Neural progenitor cell (in vitro differentiated cells): Measurements from ENCODE around the gene KIAA2012. TPM values are rescaled to one million over a fixed set of nuclear protein-coding genes. Genes with fewer than 3 reads are reported as not detected.

Experiments
- DNase-seq: peaks from one replicate; pipeline ENCODE4 v3.0.0-alpha.2; 2016; ENCODE audit warnings: low spot score
- H2AFZ ChIP-seq: fragments of 200-600 bp; sonication (generic); replicated peaks from 2 replicates; pipeline ENCODE4 v1.6.1; 2016; ENCODE audit warnings: antibody characterized with exemption
- H3F3A ChIP-seq: fragments of 200-600 bp; sonication (generic); 2 replicates; pipeline ENCODE4 v1.6.1; 2016; ENCODE audit warnings: antibody characterized with exemption, low read depth
- H3K27ac ChIP-seq: fragments of 200-600 bp; sonication (generic); 2 replicates; pipeline ENCODE4 v1.5.1; 2016; ENCODE audit warnings: mild to moderate bottlenecking
- H3K27me3 ChIP-seq: fragments of 200-600 bp; sonication (generic); 2 replicates; pipeline ENCODE4 v1.6.1; 2016; ENCODE audit warnings: mild to moderate bottlenecking, moderate library complexity
- H3K36me3 ChIP-seq: fragments of 200-600 bp; sonication (generic); 2 replicates; pipeline ENCODE4 v1.5.1; 2016
- H3K4me1 ChIP-seq: fragments of 200-600 bp; sonication (generic); 2 replicates; pipeline ENCODE4 v1.6.1; 2016; ENCODE audit warnings: mixed run types
- H3K4me2 ChIP-seq: fragments of 200-600 bp; sonication (generic); 2 replicates; pipeline ENCODE4 v1.6.1; 2016
- H3K4me3 ChIP-seq: fragments of 200-600 bp; sonication (generic); 2 replicates; pipeline ENCODE4 v1.5.1; 2016
- H3K79me2 ChIP-seq: fragments of 200-600 bp; sonication (generic); 2 replicates; pipeline ENCODE4 v1.6.1; 2016; ENCODE audit warnings: low read depth
- H3K9ac ChIP-seq: fragments of 200-600 bp; sonication (generic); 2 replicates; pipeline ENCODE4 v1.6.1; 2016
- H3K9me3 ChIP-seq: fragments of 200-600 bp; sonication (generic); 2 replicates; pipeline ENCODE4 v1.5.1; 2016; ENCODE audit warnings: low read depth
- H4K20me1 ChIP-seq: fragments of 200-600 bp; sonication (generic); 2 replicates; pipeline ENCODE4 v1.6.1; 2016; ENCODE audit warnings: low read depth
- H3K27ac Mint-ChIP-seq: 3 replicates; pipeline ENCODE4 v1.8.0; 2021; ENCODE audit warnings: mixed read lengths
- H3K27me3 Mint-ChIP-seq: 2 replicates; pipeline ENCODE4 v1.8.0; 2022; ENCODE audit warnings: low read depth, mild to moderate bottlenecking, inconsistent platforms, moderate library complexity, mixed read lengths; ENCODE audit not compliant: insufficient read depth
- H3K36me3 Mint-ChIP-seq: 3 replicates; pipeline ENCODE4 v1.8.0; 2021; ENCODE audit warnings: mixed read lengths
- H3K4me1 Mint-ChIP-seq: 3 replicates; pipeline ENCODE4 v1.8.0; 2021; ENCODE audit warnings: mixed read lengths
- H3K4me3 Mint-ChIP-seq: 3 replicates; pipeline ENCODE4 v1.8.0; 2021; ENCODE audit warnings: mild to moderate bottlenecking, moderate library complexity, mixed read lengths
- H3K9me3 Mint-ChIP-seq: 3 replicates; pipeline ENCODE4 v1.8.0; 2020; ENCODE audit warnings: mixed read lengths
- EZH2 ChIP-seq: fragments of 200-600 bp; sonication (generic); IDR thresholded peaks from 2 replicates; pipeline ENCODE4 v1.6.1; 2017; ENCODE audit warnings: antibody characterized with exemption, mild to moderate bottlenecking, moderate library complexity
- EZH2phosphoT487 ChIP-seq: fragments of 200-600 bp; sonication (generic); IDR thresholded peaks from 2 replicates; pipeline ENCODE4 v1.6.1; 2017; ENCODE audit warnings: antibody characterized with exemption
- total RNA-seq: library from RNA; depleted of rRNA; stranded (reverse); fragments of >200 nt; gene quantifications from 2 replicates; pipeline ENCODE4 v1.2.3, GENCODE V29; 2015; ENCODE audit warnings: low replicate concordance
- TF ChIP-seq, protein P1 (sequence below): fragments of 200-600 bp; sonication (generic); IDR thresholded peaks from 2 replicates; pipeline ENCODE4 v1.5.1; 2017; ENCODE audit warnings: antibody characterized with exemption, mild to moderate bottlenecking

KIAA2012 gene
- total RNA-seq, 1 donor from 2014 or later = not detected

DNA sequence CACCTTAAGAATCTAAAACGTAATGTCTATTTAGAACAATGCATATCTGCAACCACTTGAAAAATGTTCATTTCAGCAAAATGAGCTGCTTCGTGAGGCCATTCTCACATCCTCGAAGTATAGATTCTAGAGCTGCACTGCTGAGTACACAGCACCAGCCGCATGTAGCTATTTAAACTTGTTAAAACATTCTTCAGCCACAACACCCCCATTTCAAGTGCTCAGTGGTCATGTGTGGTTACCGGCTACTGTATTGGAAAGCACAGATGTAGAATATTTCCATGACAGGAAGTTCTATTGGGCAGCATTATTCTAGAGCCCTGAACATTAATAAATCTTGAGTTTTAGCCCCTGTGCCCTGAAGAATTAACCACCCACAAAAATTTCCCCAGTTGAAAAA is 130.3 kb downstream of the KIAA2012 start:
- H3K4me3 ChIP-seq = no peak overlapping the region
- no peaks in the 10 kb centered on the region for H3K4me1 ChIP-seq
- Mint-ChIP-seq H3K4me1 (no peaks in the 10 kb centered on the region), H3K27ac (no peak overlapping the region), H3K4me3 (no peak overlapping the region), H3K9me3 (no peaks in the 10 kb centered on the region), H3K27me3 (peaks cover 3% of the 10 kb centered on the region), H3K36me3 (peaks cover 17% of the 10 kb centered on the region)
- peaks cover 6% of the 10 kb centered on the region for H3F3A ChIP-seq
- no peaks in the 10 kb centered on the region for H4K20me1 ChIP-seq
- H3K4me2 ChIP-seq = no peak overlapping the region
- no peak for DNase-seq
- no peaks in the 10 kb centered on the region for H3K9me3 ChIP-seq
- H3K79me2 ChIP-seq = no peaks in the 10 kb centered on the region
- TF ChIP-seq EZH2 (no peak), EZH2phosphoT487 (no peak)
- TF ChIP-seq, protein P1, sequence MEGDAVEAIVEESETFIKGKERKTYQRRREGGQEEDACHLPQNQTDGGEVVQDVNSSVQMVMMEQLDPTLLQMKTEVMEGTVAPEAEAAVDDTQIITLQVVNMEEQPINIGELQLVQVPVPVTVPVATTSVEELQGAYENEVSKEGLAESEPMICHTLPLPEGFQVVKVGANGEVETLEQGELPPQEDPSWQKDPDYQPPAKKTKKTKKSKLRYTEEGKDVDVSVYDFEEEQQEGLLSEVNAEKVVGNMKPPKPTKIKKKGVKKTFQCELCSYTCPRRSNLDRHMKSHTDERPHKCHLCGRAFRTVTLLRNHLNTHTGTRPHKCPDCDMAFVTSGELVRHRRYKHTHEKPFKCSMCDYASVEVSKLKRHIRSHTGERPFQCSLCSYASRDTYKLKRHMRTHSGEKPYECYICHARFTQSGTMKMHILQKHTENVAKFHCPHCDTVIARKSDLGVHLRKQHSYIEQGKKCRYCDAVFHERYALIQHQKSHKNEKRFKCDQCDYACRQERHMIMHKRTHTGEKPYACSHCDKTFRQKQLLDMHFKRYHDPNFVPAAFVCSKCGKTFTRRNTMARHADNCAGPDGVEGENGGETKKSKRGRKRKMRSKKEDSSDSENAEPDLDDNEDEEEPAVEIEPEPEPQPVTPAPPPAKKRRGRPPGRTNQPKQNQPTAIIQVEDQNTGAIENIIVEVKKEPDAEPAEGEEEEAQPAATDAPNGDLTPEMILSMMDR = no peak
- no peak overlapping the region for H3K27ac ChIP-seq
- H3K9ac ChIP-seq = no peak overlapping the region
- H3K36me3 ChIP-seq = peaks cover 6% of the 10 kb centered on the region
- no peak overlapping the region for H2AFZ ChIP-seq
- no peaks in the 10 kb centered on the region for H3K27me3 ChIP-seq

DNA sequence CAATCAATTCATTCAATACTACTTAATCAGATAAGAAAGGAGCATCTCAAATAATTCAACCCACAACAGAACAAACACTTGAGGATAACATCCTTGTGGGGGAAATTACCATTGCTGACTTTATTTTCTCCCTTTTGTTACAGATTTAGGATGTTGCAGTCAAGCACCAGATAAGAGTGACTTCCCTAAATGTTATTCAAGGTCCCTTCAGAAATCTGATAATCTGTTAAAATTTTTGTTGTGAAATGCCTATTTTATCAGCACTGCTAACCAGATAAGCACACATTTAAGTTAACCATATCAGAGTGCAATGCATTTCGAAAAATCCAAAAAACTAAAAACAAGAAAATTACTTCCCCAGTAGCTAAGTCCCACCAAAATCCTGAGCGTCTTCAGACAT is 131.8 kb downstream of the KIAA2012 start:
- H3K4me1 Mint-ChIP-seq = no peaks in the 10 kb centered on the region
- Histone ChIP-seq H3K27me3 (no peaks in the 10 kb centered on the region), H3K4me2 (no peak overlapping the region), H3K9me3 (no peaks in the 10 kb centered on the region), H2AFZ (no peak overlapping the region), H4K20me1 (no peaks in the 10 kb centered on the region), H3K4me3 (no peak overlapping the region), H3K27ac (no peak overlapping the region), H3F3A (peaks cover 6% of the 10 kb centered on the region), H3K9ac (no peak overlapping the region), H3K36me3 (peaks cover 6% of the 10 kb centered on the region), H3K79me2 (no peaks in the 10 kb centered on the region), H3K4me1 (no peaks in the 10 kb centered on the region)
- no peak for DNase-seq
- H3K27ac Mint-ChIP-seq = no peak overlapping the region
- peaks cover 3% of the 10 kb centered on the region for H3K27me3 Mint-ChIP-seq
- H3K9me3 Mint-ChIP-seq = no peaks in the 10 kb centered on the region
- peaks cover 21% of the 10 kb centered on the region for H3K36me3 Mint-ChIP-seq
- H3K4me3 Mint-ChIP-seq = no peak overlapping the region
- TF ChIP-seq EZH2phosphoT487 (no peak), EZH2 (no peak)
- TF ChIP-seq, protein P1 = no peak

DNA sequence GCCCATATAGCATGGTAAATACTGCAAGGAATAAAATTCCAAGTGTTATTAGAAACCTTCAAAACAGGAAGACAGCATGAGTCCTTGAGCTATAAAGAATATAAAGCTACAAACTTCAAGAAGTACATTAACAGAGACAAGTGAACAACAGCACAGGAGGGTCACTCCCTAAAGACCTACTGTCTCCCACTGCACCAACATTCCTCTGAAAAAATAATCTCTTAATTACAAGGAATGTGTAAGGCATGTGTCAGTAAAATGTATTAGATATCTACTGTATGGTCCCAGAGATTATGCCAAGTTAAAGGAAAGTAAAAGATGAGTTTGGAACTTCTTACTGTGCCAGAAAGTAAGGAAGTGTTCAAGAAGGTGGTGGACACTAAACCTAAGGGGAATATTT is 135.5 kb downstream of the KIAA2012 start:
- no peak for TF ChIP-seq EZH2
- TF ChIP-seq, protein P1 = no peak
- DNase-seq = no peak
- no peak overlapping the region for H3K4me2 ChIP-seq
- H3K9ac ChIP-seq = no peak overlapping the region
- H3K27ac ChIP-seq = no peak overlapping the region
- peaks cover 16% of the 10 kb centered on the region for H3K36me3 ChIP-seq
- Mint-ChIP-seq H3K27ac (no peak overlapping the region), H3K4me1 (no peaks in the 10 kb centered on the region), H3K36me3 (peaks cover 15% of the 10 kb centered on the region), H3K4me3 (no peak overlapping the region), H3K27me3 (no peaks in the 10 kb centered on the region), H3K9me3 (no peaks in the 10 kb centered on the region)
- H3F3A ChIP-seq = peaks cover 6% of the 10 kb centered on the region
- H3K9me3 ChIP-seq = no peaks in the 10 kb centered on the region
- H3K4me3 ChIP-seq = no peak overlapping the region
- H3K79me2 ChIP-seq = peaks cover 23% of the 10 kb centered on the region
- H3K27me3 ChIP-seq = no peaks in the 10 kb centered on the region
- H3K4me1 ChIP-seq = no peaks in the 10 kb centered on the region
- H2AFZ ChIP-seq = no peak overlapping the region
- H4K20me1 ChIP-seq = peaks cover 8% of the 10 kb centered on the region

DNA sequence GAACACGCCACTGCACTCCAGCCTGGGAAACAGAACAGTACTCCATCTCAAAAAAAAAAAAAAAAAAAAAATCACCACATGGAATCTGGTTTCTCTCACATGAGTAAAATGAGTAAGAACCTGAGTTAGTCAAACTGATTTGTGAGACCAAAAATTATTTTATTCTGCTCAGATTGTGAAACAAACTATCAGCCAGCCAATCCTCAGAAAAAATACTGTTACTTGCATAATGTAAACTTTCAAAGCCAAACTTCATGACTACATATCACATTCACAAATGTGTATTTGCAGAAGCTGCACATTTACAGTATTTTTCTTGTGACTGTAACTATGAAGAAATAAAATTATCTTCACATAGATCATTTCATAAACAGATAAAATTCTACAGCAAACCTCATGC is 142.1 kb downstream of the KIAA2012 start:
- Histone ChIP-seq H3F3A (peaks cover 14% of the 10 kb centered on the region), H3K4me1 (no peaks in the 10 kb centered on the region), H3K4me2 (no peak overlapping the region), H3K9ac (no peak overlapping the region), H3K79me2 (peaks cover 86% of the 10 kb centered on the region), H3K4me3 (no peak overlapping the region), H3K27me3 (no peaks in the 10 kb centered on the region), H3K27ac (no peak overlapping the region), H2AFZ (no peak overlapping the region), H3K9me3 (no peaks in the 10 kb centered on the region), H4K20me1 (peaks cover 49% of the 10 kb centered on the region), H3K36me3 (peaks cover 17% of the 10 kb centered on the region)
- Mint-ChIP-seq H3K27ac (no peak overlapping the region), H3K4me3 (no peak overlapping the region), H3K4me1 (no peaks in the 10 kb centered on the region), H3K9me3 (no peaks in the 10 kb centered on the region), H3K27me3 (no peaks in the 10 kb centered on the region), H3K36me3 (peaks cover 22% of the 10 kb centered on the region)
- no peak for DNase-seq
- TF ChIP-seq EZH2 = no peak
